ENCODE results near the gene MTG2.
"Not testable (repeated sequence)": the region's sequence is repeated elsewhere in the genome, so short reads cannot be mapped to it uniquely, and the experiment has no call there.

MTG2 gene

DNA sequence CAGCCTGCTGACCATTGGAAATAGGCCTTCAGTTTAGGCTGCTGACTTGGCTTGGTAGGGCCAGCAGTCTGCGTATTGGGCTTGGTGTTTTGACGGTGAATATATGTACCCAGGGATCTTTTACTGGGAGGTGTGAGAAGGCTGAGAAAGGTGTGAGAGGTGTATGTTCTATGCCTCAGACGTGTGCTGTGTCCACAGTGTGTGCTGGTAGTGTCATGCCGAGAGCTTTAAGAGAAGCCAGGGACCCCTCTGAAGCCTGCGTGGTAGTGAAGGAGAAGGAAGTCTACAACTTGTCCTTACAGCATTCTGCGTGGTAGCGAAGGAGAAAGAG is 37.2 kb upstream of the MTG2 start:
- DNase-seq (ENCODE audit: low read depth), result no peak

DNA sequence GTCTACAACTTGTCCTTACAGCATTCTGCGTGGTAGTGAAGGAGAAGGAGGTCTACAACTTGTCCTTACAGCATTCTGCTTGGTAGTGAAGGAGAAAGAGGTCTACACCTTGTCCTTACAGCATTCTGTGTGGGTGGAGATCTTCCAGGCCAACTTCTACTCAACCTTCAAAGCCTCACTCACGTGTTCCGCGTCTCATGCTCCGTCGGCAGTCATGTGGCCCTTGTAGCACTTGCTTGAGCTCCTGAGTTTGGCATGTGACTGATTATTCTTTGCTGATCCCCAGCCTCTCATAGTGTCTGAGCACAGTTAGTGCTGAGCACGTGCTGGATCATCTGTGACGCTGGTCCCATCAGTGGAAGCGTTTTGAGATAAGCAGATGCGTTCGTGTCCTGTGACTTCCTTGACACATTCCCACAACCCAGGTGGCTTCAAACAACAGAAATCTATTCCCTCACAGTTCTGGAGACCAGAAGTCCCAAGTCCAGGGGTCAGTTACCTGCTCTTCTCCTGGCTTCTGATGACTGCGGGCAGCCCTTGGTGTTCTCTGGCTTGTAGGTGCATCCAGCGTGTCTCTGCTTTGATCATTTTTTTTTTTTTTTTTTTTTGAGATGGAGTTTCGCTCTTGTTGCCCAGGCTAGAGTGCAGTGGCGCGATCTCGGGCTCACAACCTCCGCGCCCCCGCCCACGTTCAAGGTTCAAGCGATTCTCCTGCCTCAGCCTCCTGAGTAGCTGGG is 36.6 kb upstream of the MTG2 start:
- DNase-seq (ENCODE audit: low read depth), result no peak

DNA sequence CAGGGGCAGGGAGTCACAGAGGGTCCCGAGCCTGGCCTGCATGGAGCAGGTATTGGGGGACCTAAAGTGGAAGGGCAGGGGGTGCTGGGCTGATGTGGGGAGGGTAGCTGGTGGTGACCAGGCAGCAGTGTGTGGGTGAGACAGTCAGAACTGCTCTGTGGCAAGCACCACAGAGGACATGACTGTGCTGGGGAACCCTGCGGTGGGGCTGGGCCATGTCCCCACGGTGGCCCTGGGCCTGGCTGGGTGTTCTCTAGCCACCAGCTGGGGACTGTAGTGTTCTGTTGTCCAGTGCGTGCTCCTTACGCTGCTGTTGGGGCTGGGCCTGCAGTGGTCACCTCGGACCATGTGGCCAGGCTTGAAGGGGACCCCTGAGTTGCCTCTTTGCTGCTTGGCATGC is 35.7 kb upstream of the MTG2 start:
- DNase-seq (ENCODE audit: low read depth), result no peak

DNA sequence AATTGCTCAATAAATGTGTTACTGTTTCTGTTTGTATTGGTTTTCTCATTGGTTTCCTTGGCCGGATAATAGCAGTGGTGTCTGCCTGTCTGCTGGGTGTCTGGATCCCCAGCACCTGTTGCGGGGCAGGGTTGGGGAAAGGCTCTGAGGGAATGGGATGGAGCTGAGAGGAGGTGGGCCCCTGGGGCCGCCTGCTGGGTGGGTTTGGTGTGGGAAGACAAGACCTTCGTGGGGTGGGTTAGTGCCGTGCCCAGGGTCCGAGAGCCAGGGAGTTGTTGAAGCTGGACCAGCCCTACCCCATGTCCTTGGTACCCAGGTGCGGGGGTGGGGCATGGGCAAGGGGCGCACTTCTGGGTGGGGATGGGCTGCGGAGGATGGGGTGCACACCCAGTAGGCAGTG is 35.3 kb upstream of the MTG2 start:
- no peak for DNase-seq (ENCODE audit: low read depth)

DNA sequence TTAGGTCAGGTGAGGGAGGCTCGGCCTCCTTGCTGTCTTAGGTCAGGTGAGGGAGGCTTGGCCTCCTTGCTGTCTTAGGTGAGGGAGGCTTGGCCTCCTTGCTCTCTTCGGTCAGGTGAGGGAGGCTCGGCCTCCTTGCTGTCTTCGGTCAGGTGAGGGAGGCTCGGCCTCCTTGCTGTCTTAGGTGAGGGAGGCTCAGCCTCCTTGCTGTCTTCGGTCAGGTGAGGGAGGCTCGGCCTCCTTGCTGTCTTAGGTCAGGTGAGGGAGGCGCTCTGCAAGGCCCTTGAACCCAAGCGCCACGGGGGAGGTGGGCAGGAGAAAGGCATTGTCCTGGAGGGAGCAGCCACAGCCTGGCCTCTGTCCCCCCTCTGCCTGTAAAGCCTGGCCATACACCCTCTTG is 34.4 kb upstream of the MTG2 start:
- DNase-seq (ENCODE audit: low read depth), result not testable (repeated sequence)

DNA sequence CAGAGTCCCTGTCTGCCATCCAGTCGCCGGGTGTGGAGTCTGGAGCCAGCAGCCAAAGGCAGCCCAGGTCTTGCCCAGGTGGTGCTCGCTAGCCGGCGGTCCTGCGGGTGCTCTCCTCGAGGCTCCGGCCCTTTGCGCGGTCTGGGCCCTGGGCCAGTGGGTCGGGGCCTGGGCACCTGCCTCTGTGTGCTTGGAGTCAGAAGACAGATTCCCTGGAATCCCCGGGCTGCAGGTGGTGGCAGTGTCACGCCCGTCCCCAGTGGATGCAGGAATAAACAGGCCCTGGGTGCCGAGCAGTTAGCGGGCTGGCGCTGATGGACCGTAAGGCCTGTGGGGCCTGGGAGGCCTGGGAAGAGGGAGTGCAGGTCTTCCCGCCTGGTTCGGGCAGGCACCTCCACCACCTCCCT is 33.9 kb upstream of the MTG2 start:
- no peak for DNase-seq (ENCODE audit: low read depth)

DNA sequence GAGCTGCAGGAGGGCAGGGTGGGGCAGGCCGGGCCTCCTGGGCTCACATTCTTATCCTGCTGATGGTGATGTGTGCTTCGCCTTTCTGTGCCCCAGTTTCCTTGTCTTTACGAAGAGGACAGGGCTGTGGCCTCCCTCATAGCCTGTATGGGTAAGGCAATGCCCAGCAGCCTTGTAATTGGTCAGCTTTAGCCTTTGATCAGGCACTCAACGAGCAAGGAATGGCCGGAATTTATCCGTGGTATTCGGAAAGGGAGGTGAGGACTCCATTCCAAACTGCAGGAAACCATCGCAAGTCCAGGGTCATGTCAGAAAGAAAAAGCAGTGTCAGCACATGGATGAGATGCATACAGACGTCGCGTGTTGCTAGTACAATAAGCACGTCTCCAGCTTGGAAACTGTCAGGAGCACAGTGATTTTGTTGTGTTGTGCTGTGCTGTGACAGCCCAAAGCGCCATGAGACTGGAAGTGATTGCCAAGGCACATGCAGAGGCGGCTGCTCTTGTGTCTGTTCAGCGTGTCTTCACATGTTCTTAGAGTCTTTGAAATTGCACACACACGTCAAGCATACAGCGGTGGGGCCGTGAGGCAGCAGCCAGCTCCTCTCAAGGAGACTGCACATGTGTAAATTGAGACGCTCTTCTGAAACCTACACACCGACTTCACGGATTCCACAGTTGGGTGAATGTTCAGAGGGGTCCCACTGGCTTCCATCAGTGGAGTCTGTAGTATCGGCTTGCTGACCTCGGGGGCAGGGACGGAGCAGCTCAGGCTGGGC is 33.1 kb upstream of the MTG2 start:
- DNase-seq (ENCODE audit: low read depth), result no peak

DNA sequence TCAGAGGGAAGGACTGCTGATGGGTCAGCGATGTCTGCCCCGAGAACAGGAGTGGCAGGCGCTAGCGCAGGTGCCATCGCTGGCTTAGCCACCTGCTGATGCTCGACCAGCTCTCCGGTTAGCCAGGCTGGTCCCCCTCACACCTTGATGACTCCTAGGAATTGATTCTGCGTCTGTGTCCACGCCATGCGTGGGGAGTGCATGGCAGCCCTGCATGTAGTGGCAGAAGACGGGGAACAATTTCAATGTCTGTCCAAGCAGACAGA is 32.6 kb upstream of the MTG2 start:
- no peak for DNase-seq (ENCODE audit: low read depth)

DNA sequence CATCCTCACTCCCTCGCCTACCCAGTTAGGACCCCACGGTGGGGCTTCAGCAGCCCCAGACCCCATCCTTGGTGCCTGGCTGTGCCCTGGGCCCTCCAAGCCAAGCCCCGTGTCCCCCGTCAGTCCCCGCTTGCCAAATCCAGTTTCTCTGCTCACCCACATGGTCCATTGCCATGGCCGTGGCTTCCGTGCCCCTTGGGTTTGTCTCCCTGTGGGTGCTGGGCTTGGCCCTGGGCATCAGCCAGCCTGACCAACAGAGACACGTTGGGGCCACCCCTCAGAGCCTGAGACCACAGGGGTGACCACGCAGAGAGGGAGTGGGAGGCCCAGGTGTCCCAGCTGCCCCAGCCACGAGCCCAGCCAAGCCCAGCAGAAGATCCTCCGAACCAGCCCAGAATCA is 31.6 kb upstream of the MTG2 start:
- no peak for DNase-seq (ENCODE audit: low read depth)

DNA sequence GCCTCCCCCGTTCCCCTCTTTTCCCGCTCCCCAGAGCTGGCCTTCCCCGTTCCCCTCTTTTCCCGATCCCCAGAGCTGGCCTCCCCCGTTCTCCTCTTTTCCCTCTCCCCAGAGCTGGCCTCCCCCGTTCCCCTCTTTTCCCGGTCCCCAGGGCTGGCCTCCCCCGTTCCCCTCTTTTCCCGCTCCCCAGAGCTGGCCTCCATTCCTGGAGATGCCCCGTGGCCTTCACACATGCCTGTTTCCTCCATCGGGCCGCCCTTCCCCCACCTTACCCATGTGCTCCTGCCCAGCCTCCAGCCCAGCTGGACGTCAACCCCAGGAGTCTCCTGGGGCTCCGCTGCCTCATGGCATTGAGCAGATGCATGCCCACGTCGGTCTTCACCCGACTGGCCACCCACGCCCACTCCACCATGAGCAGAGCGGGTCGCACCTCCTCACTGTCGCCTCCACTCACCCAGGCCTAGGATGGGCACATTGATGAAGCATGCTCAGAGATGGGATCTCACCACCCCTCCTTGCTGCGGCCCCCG is 30.9 kb upstream of the MTG2 start:
- no peak for DNase-seq (ENCODE audit: low read depth)

DNA sequence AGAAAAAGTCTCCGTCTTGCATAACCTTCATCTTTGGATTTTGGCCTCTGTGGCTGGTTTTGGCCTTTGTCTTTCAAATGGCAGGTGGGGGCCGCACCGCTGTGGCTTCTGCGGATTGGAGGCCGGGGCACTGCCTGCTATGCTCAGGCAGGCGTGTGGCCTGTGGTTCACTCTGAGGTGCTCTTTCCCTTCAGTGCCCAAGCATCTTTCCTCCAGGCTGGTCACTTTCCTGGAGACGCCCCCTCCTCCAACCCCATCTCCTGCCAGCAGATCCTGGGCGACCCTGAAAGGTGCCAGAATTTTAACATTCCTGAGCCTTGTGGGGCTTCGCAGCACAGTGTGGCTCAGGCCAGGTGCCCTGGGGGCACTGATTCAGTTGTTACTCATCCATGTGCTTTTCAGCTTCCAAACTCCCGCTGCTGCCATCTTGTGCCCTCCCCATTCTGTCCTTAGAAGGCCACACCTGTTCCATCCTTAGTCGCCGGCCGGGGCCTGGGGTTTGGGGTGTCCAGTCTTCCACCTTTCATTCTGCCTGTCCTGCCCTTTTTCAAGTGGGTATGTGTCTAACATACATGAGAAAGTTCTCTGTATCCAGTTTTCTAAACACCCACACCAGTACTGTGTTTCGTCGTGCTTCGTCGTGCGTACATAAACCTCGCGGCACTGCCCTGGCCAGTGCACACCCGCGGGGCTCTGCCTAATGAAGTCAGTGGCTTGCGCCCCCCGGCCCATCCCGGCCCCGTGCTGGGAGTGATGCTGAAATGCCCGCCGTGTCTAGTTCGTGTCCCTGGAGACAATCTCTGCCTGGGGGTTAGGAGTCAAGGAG is 27.2 kb upstream of the MTG2 start:
- no peak for DNase-seq (ENCODE audit: low read depth)

DNA sequence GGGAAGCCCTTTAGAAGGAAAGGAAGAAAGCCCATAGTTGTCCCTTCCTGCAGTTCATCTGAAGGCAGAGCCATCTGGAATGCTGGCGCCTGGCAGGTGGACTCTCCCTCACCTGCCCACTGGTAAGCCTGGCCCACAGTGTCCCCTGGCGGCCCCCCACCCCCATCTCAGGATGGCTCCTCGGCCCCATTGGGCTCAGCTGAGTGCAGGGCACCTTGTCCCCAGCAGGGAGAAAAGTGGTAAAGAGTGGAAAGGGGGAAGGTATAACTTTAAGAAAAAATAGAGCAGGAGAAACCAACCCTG is 26.6 kb upstream of the MTG2 start:
- no peak for DNase-seq (ENCODE audit: low read depth)

DNA sequence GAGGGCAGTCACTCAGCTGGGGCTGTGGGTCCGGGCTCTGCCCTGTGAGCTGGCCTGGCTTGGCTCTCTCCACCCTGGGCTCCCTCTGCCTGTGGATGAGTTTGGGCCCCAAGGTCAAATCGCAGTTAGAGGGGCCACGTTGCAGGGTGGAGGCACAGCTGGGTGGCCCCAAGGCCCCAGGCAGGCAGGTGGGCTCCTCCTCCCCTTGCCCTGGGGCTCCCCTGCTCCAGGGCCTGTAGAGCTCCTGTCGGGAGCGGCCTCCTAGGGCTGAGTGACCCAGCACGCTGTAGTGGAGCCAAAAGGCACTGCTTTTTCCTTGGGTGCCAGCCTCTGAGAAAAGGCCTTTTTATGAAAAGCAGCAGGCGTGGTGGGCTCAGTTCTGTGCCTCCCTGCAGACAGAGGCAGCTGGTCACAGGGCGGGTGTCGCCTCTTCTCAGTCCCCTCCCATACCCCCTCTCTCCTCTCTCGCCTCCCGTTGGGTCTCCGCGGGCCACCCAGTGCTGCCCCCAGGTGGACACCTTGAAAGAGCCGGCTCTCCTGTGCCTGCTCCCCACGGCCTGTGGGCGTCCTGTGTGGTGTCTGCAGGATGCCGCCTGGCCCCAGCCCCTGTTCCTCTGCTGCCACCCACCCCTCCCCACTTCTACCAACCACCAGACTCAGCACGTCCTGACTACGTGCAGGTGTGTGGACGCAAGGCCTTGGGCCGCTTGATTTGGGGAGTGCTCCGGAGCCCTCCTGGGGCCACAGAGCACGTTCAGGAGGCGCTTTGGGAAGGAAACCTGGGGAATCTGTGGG is 26.0 kb upstream of the MTG2 start:
- DNase-seq (ENCODE audit: low read depth), result peak; percentile 59

DNA sequence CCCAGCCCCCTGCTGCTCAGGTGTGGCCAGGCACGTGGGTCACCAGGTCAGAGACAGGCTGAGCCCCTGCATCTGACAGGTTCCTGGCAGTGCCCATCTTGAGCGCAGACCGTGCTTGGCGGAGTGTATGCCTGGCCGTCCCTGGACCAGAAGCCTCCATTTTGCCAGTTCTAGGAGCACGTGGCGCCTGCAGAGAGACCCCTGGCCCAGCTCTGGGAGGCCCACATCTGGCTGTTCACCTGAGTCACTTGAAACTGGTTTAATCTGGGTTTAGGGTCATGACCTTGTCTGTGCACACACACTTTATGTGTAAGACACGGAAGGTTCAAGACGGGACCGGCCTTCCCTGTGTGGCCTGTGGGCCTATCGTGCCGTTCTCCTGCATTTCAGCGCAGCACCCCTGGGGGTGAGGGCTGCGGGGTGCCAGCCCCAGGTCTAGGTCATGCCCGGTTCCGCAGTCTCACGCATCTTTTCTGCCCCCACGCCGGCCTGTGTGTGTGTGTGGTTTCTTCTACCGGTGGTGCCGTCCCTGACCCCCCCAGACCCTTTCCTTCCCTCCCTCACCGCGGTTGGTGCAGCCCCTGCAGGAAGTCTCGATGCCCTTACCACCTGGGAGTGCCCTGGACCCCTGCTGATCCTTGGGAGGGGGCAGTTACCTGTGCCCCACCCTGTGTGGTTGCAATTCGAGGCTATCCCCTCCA is 25.3 kb upstream of the MTG2 start:
- no peak for DNase-seq (ENCODE audit: low read depth)

DNA sequence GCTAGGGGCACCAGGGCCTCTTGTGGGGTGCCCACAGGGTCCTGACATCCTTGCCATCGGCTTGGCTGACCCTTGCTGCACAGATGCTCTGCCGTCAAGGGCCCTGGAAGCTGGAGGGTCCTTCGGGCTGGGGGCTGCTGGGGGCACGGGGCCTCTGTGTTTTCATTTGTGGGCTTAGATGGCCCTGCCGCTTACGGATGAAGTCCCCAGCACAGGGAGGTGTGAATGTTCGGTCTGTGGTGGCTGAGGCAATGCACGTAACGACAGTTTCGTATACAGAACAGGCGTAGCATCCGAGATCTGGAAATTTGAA is 24.8 kb upstream of the MTG2 start:
- DNase-seq (ENCODE audit: low read depth), result no peak

DNA sequence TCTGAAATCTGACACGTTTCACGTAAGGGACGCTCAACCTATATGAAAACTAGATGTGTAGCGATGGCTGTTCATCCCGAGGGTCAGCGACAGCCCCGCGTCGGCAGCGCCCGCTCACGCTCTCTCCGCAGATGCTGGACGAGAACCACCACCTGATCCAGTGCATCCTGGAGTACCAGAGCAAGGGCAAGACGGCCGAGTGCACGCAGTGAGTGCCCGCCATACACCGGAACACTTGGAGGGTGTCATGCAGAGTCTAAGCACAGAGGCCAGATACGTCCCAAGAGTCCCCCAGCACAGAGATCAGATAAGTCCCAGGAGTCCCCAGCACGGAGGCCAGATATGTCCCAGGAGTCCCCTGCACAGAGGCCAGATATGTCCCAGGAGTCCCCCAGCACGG is 24.3 kb upstream of the MTG2 start:
- DNase-seq (ENCODE audit: low read depth), result no peak

DNA sequence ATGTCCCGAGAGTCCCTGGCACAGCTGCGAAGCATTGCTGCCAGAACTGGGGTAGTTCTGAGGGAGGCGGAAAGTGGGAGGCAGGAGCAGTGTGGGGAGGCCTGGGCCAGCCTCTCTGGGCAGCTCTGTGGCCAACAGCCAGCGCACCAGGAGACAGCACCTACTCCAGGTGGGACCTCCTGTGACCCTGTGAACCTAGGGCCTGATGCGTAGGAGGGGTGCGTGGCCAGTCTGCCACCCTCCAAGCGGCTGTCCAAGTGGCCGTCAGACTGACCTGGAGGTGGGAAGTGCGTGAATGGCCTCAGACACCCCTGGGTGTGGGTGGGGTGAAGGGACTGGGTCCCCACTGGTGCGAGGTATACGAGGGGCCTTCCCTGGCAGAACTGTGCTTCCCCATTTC is 23.8 kb upstream of the MTG2 start:
- no peak for DNase-seq (ENCODE audit: low read depth)

DNA sequence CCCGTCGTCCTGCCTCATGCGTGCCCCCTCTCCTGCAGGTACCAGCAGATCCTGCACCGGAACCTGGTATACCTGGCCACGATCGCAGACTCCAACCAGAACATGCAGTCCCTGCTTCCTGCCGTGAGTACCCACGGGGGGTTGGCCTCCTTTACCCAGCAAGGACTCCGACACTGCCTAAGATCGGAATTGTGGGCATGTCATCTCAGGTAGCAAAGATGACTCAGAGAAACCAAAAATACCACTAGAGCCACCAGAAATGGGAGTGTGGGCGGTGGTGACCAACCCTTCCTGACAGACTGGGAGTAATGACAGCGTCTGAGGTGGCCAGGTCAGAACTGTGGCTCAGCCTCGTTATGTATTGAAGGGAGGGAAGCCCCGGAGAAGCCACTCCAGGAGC is 23.0 kb upstream of the MTG2 start:
- peak; percentile 59 for DNase-seq (ENCODE audit: low read depth)

DNA sequence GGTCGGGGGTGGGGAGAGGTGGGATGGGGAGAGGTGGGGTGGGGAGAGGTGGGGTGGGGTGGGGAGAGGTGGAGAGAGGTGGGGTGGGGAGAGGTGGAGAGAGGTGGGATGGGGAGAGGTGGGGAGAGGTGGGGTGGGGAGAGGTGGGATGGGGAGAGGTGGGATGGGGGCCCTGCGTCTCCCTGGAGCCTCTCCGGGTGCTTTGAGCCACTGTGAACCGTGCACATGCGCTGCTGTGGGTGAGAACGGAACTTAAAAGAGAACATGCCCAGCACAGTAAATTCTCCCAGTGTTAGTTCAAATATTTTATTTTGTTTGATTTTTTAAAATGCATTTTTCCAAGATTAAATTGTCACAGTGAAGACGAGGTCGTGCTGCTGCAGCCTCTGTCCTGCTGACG is 22.6 kb upstream of the MTG2 start:
- DNase-seq (ENCODE audit: low read depth), result no peak

DNA sequence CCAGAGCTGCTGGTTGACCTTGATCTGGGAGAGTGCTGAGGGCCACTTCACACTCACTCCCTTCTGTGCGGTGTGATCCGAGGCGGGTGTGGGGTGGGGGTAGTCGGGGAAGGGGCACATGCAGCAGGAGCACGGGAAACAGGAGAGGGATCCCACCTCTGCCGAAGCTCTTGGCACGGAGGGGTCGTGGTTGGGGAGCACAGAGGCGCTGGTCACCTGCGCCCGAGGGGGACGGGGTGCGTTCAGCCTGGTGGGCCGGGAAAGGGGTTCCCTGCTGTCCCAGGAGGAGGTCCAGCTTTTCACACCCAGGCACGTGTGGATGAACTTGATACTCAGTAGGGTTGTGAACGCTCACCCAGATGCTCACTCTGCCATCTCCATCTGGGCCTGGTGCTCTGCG is 22.0 kb upstream of the MTG2 start:
- no peak for DNase-seq (ENCODE audit: low read depth)

DNA sequence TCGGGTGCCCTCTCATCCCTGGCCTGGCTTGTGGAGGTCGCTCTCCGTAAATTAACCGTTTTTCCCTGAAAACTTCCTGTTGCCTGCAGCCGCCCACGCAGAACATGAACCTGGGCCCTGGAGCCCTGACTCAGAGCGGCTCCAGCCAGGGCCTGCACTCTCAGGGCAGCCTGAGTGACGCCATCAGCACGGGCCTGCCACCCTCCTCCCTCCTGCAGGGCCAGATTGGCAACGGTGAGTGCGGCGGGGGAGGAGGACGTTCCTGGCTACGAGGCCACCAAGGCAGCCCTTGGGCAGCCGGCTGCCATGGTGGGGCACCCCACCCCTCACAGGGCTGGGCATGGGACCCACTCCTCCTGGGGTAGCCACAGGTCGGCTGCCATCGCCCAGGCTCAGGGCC is 21.5 kb upstream of the MTG2 start:
- no peak for DNase-seq (ENCODE audit: low read depth)

Measured in activated T-helper 9 cell treated with anti-CD3 and anti-CD28 coated beads, Interleukin-2, amount 50 U/mL, for 16 hours (primary cell).